OCI-LY3 (cell line): Measurements from ENCODE around the gene TAF4.

Experiments
- H2AFZ ChIP-seq: fragments of 200-600, 300-600 bp; shearing (Covaris generic); 2 replicates; pipeline ENCODE4 v1.6.0; 2014; ENCODE audit warnings: antibody characterized with exemption, low read depth, low read length
- H3K27ac ChIP-seq: fragments of 200-600, 300-600 bp; sonication (generic); 2 replicates; pipeline ENCODE4 v1.5.1; 2014; ENCODE audit warnings: mild to moderate bottlenecking, low read length, moderate library complexity, mixed read lengths
- H3K27me3 ChIP-seq: fragments of 200-600, 300-600 bp; sonication (generic); 2 replicates; pipeline ENCODE4 v1.6.1; 2014; ENCODE audit warnings: low read depth, low read length, mixed read lengths
- H3K36me3 ChIP-seq: fragments of 200-600, 300-600 bp; sonication (generic); replicated peaks from 2 replicates; pipeline ENCODE3; 2014; ENCODE audit warnings: low read depth, low read length, mixed read lengths
- H3K4me1 ChIP-seq: fragments of 300-600, 200-600 bp; sonication (generic); 2 replicates; pipeline ENCODE4 v1.6.1; 2014; ENCODE audit warnings: low read length, mixed read lengths
- H3K4me2 ChIP-seq: fragments of 200-600, 300-600 bp; sonication (generic); 2 replicates; pipeline ENCODE4 v1.6.1; 2014; ENCODE audit warnings: low read length, mixed read lengths
- H3K4me3 ChIP-seq: fragments of 300-600, 200-600 bp; sonication (generic); 2 replicates; pipeline ENCODE4 v1.5.1; 2014; ENCODE audit warnings: antibody characterized with exemption, mild to moderate bottlenecking, low read length, moderate library complexity
- H3K79me2 ChIP-seq: fragments of 300-600, 200-600 bp; shearing (Covaris generic); 2 replicates; pipeline ENCODE4 v1.6.1; 2014; ENCODE audit warnings: mild to moderate bottlenecking, low read length, mixed read lengths
- H3K9ac ChIP-seq: fragments of 300-600, 200-600 bp; shearing (Covaris generic); 2 replicates; pipeline ENCODE4 v1.6.0; 2014; ENCODE audit warnings: mild to moderate bottlenecking, low read length, moderate library complexity
- H3K9me3 ChIP-seq: fragments of 200-600, 300-600 bp; shearing (Covaris generic); 2 replicates; pipeline ENCODE4 v1.6.1; 2014; ENCODE audit warnings: low read length, mixed read lengths; ENCODE audit not compliant: insufficient read depth
- H4K20me1 ChIP-seq: fragments of 200-600, 300-600 bp; sonication (generic); 2 replicates; pipeline ENCODE4 v1.6.1; 2016; ENCODE audit warnings: low read length, mixed read lengths; ENCODE audit not compliant: insufficient read depth
- CTCF ChIP-seq: fragments of 200-600, 300-600 bp; sonication (generic); IDR thresholded peaks from 2 replicates; pipeline ENCODE4 v1.5.1; 2014; ENCODE audit warnings: antibody characterized with exemption, low read length, low read depth
- EZH2phosphoT487 ChIP-seq: fragments of 200-600 bp; shearing (Covaris generic); IDR thresholded peaks from 2 replicates; pipeline ENCODE4 v1.6.1; 2018; ENCODE audit warnings: antibody characterized with exemption, mixed run types, low read depth

The TAF4 gene

GRCh38 chr20:62101078-62101477, 35.4 kb upstream of the TAF4 start:
- Histone ChIP-seq H3K36me3 (no peaks in the 10 kb centered on the region), H2AFZ (no peak overlapping the region), H3K4me3 (no peak overlapping the region), H3K79me2 (no peaks in the 10 kb centered on the region), H4K20me1 (no peaks in the 10 kb centered on the region), H3K9ac (no peak overlapping the region), H3K9me3 (peaks cover 6% of the 10 kb centered on the region), H3K27ac (no peak overlapping the region), H3K4me1 (no peaks in the 10 kb centered on the region), H3K27me3 (no peaks in the 10 kb centered on the region), H3K4me2 (no peak overlapping the region)
- TF ChIP-seq EZH2phosphoT487 (no peak), CTCF (no peak)

DNA sequence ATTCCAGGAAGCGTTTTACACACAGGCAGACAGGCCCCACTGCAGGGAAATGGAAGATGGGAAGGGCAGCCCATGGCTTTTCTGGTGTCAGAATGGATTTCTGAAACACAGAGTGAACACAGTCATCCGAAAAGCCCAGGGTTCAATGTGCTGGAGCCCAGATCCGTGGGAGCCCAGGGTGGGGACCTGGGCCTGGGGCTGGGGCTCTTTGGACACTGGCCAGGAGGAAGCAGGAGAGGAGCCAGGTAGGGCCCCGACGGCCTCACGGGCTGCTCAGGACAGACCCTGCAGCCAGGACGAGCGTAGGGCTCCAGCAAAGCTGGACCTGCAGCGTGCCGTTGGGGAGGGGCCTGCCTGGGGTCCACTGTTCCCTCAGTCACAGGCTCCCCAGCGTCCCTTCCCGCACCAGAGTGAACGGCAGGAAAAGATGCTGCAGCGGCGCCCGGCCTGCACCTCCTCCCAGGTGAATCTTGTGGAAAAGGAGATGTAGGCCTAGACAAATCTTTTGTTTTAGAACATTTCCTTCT, 32.3 kb upstream of the TAF4 start:
- Histone ChIP-seq H3K9ac (no peak overlapping the region), H3K27me3 (no peaks in the 10 kb centered on the region), H3K79me2 (no peaks in the 10 kb centered on the region), H3K27ac (no peak overlapping the region), H3K36me3 (no peaks in the 10 kb centered on the region), H3K9me3 (peaks cover 6% of the 10 kb centered on the region), H3K4me1 (no peaks in the 10 kb centered on the region), H4K20me1 (no peaks in the 10 kb centered on the region), H3K4me3 (no peak overlapping the region), H3K4me2 (no peak overlapping the region), H2AFZ (no peak overlapping the region)
- TF ChIP-seq CTCF, result no peak
- TF ChIP-seq EZH2phosphoT487, result no peak

- Histone ChIP-seq H3K9me3 (peaks cover 6% of the 10 kb centered on the region), H3K27ac (no peak overlapping the region), H3K79me2 (no peaks in the 10 kb centered on the region), H3K9ac (no peak overlapping the region), H3K4me1 (no peaks in the 10 kb centered on the region), H3K36me3 (no peaks in the 10 kb centered on the region), H3K4me3 (no peak overlapping the region), H4K20me1 (no peaks in the 10 kb centered on the region), H3K27me3 (peaks cover 3% of the 10 kb centered on the region; the same call in 1 of the 2 replicates), H2AFZ (no peak overlapping the region), H3K4me2 (no peak overlapping the region)
- TF ChIP-seq CTCF (no peak), EZH2phosphoT487 (no peak)
Observed at GRCh38 chr20:62096421-62097380, 31.0 kb upstream of the TAF4 start.

DNA sequence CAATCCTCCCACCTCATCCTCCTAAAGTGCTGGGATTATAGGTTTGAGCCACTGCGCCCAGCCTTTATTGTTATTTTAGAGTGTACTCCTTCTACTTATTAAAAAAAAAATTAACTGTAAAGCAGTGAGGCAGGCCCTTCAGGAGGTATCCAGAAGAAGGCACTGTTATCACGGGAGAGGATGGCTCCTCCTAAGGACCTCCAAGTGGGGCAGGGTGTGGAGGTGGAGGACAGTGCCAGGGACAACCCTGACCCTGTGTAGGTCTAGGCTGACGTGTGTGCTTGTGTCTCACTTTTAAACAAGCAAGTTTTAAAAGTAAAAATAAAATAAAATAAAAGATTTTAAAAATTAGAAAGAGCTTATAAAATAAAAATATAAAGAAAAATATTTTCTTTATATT, 23.7 kb upstream of the TAF4 start:
- Histone ChIP-seq H3K4me2 (no peak overlapping the region), H3K36me3 (no peaks in the 10 kb centered on the region), H3K79me2 (no peaks in the 10 kb centered on the region), H3K9me3 (no peaks in the 10 kb centered on the region), H3K9ac (no peak overlapping the region), H3K4me3 (no peak overlapping the region), H3K27me3 (peaks cover 4% of the 10 kb centered on the region; the same call in 1 of the 2 replicates), H3K4me1 (no peaks in the 10 kb centered on the region), H4K20me1 (no peaks in the 10 kb centered on the region), H3K27ac (no peak overlapping the region), H2AFZ (no peak overlapping the region)
- TF ChIP-seq EZH2phosphoT487 (no peak), CTCF (no peak)
